ENCODE results near the gene CFAP77.

Gene CFAP77

GRCh38 chr9:132590318-132591182 is 180.5 kb downstream of the CFAP77 start:
- TF ChIP-seq CTCF (IDR thresholded peaks at IDR 0.05; ENCODE audit: low read depth, low read length), result no peak

GRCh38 chr9:132591244-132591643 is 181.2 kb downstream of the CFAP77 start:
- TF ChIP-seq CTCF (IDR thresholded peaks at IDR 0.05; ENCODE audit: low read depth, low read length), result no peak
- DNase-seq (ENCODE audit: extremely low read depth, low read depth), result no peak

More at GRCh38 chr9:132590318-132591182, 180.5 kb downstream of the CFAP77 start:
- DNase-seq (ENCODE audit: extremely low read depth, low read depth), result no peak

- DNase-seq (ENCODE audit: extremely low read depth, low read depth), result no peak
- TF ChIP-seq CTCF (IDR thresholded peaks at IDR 0.05; ENCODE audit: low read depth, low read length), result no peak
Observed at GRCh38 chr9:132591751-132592314, 181.8 kb downstream of the CFAP77 start.

- no peak for TF ChIP-seq CTCF (IDR thresholded peaks at IDR 0.05; ENCODE audit: low read depth, low read length)
- no peak for DNase-seq (ENCODE audit: extremely low read depth, low read depth)
Observed at GRCh38 chr9:132592451-132592850, 182.4 kb downstream of the CFAP77 start.

- no peak for TF ChIP-seq CTCF (IDR thresholded peaks at IDR 0.05; ENCODE audit: low read depth, low read length)
- no peak for DNase-seq (ENCODE audit: extremely low read depth, low read depth)
Observed at GRCh38 chr9:132594412-132594811, 184.4 kb downstream of the CFAP77 start.

GRCh38 chr9:132595319-132595718 is 185.3 kb downstream of the CFAP77 start:
- no peak for TF ChIP-seq CTCF (IDR thresholded peaks at IDR 0.05; ENCODE audit: low read depth, low read length)
- no peak for DNase-seq (ENCODE audit: extremely low read depth, low read depth)

- no peak for DNase-seq (ENCODE audit: extremely low read depth, low read depth)
- TF ChIP-seq CTCF (IDR thresholded peaks at IDR 0.05; ENCODE audit: low read depth, low read length), result no peak
Observed at GRCh38 chr9:132596200-132596599, 186.2 kb downstream of the CFAP77 start.
